ENCODE measurements around the gene TM9SF4.

Gene TM9SF4

DNA sequence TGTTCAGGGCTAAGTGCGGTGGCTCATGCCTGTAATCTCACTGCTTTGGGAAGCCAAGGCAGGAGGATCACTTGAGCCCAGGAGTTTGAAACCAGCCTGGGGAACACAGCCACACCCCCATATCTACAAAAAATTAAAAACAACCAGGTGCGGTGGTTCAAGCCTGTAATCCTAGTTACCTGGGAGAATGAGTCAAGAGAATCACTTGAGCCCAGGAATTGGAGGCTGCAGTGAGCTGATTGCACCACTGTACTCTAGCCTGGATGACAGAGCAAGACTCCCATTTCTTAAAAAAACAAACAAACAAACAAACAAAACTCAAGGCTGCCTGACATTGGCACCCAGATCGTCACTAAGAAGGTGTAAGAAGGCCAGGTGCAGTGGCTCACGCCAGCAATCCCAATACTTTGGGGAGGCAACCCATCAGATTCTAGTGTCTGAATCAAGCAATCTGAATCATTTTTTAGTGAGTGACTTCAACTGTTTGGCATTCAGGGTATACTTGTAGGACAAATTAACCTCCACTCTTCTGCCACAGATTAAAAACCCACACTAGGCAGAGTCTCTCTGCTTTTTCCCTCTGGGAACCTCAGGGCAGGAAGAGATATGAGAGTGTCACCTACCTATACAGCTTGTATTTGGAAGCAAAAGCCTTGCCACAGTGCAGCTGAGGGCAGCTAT is 91.9 kb downstream of the TM9SF4 start:
- H3K27me3 Mint-ChIP-seq = no peaks in the 10 kb centered on the region
- H3K27ac Mint-ChIP-seq = no peak overlapping the region
- no peak overlapping the region for H3K4me3 Mint-ChIP-seq
- H3K4me1 Mint-ChIP-seq (ENCODE audit: low read depth) = peaks cover 87% of the 10 kb centered on the region
- no peaks in the 10 kb centered on the region for H3K9me3 Mint-ChIP-seq
- intact Hi-C loops (cut with micrococcal nuclease) = no loop called here
- peaks cover 65% of the 10 kb centered on the region for H3K36me3 Mint-ChIP-seq (ENCODE audit: low read depth)

DNA sequence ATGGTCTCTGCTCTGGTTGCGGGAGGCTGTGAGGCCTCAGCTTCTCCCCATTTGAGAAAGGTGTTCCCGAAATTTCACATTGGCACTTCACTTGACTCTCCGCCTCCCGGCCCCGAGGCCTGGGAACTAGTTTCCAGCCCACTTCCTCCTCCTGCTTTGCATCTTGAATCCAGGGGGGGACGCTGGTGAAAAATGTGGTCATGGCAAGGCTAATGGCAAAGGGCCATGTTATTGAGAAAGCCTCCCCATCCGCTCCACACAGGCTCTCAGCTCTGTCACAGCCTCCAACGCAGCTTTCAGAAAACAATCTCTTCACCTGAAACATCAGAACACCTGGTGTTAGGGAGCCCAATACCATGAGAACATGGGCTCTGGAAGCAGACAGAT is 92.5 kb downstream of the TM9SF4 start:
- Mint-ChIP-seq H3K36me3 (ENCODE audit: low read depth) (peaks cover 63% of the 10 kb centered on the region), H3K4me1 (ENCODE audit: low read depth) (peaks cover 92% of the 10 kb centered on the region), H3K27me3 (no peaks in the 10 kb centered on the region), H3K27ac (no peak overlapping the region), H3K4me3 (no peak overlapping the region), H3K9me3 (no peaks in the 10 kb centered on the region)
- intact Hi-C loops (cut with micrococcal nuclease) = no loop called here

DNA sequence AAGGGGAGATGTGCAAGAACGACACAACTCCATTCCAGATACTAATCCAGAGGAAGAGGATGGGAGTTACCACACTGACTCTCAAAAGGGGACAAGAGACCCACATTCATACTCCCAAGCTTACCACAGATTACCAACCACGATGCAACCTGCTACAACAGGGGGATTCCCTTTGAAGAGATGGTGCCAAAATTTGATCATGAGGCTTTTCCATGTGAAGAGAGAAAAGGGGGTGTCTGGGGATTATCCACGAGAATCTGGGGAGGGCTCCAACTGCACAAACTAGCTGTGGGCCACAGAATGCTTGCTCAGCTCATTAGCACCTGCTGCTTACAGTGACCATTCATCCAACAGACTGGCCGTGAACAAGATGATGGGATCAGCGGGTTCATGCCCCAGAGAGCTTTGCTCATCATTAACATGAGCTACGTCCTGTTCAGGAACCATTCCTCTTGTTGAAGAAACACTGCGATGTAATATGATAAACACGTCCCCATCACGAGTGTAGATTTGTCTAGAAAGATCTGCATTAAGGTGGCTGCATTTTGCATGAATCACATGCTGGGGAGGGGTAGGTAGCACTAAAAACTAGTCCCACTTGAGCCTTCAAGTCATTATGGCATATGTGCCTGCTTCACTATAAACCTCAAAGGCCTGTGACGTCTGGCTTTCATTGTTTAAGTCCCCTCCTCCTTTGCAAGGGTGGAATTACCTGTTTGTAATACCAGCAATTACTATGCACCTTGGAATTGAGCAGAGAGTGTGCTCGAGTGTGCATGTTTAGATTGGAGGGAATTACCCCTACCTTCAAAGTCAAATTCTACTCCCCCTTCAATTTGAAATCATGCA is 94.1 kb downstream of the TM9SF4 start:
- no peaks in the 10 kb centered on the region for H3K27me3 Mint-ChIP-seq
- H3K27ac Mint-ChIP-seq = peak overlapping the region; percentile 31
- intact Hi-C loops (cut with micrococcal nuclease) = no loop called here
- peaks cover 84% of the 10 kb centered on the region for H3K4me1 Mint-ChIP-seq (ENCODE audit: low read depth)
- peaks cover 55% of the 10 kb centered on the region for H3K36me3 Mint-ChIP-seq (ENCODE audit: low read depth)
- no peaks in the 10 kb centered on the region for H3K9me3 Mint-ChIP-seq
- H3K4me3 Mint-ChIP-seq = no peak overlapping the region

DNA sequence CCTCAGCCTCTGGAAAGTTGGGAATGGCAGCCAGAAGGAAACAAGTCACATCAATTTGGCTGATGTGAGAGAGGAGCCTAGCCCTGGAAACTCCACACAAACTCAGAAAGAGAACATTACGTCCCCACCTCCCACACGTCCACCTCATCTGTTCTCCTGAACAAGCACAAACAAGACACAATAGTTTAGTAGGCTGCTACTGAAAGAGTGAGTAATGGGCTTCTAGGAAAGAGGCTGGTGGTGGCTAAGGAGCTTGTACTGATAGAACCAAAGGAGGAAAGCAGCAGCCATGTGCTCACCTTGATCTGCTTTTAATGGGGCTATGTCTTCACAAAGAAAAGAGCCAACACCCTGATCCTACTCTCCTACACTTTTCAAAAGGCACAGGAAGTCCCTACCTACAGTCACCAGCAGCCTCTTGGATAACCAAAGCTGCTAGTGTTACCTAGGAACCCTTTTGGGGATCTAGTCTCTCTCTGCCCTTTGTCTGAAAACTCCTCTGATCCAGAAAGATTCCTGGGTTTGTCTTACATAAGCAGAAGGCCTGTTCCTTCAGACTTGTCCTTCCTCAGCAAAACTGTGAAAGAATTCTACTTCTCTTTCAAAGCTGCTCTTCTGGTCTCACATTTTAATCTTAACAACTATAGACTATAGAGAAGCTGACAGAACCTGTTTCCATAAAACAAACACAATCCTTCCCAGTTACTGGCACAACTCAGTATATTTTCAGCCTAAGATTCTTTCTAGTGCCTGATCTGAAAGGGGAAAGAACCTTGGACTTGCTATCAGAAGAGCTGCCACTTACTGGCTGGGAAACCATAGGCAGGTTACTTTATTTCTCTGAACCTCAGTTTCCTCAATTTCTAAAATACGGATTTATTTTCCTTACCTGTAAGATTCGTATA is 94.9 kb downstream of the TM9SF4 start:
- H3K36me3 Mint-ChIP-seq (ENCODE audit: low read depth) = peaks cover 51% of the 10 kb centered on the region
- no peaks in the 10 kb centered on the region for H3K9me3 Mint-ChIP-seq
- intact Hi-C loops (cut with micrococcal nuclease) = no loop called here

DNA sequence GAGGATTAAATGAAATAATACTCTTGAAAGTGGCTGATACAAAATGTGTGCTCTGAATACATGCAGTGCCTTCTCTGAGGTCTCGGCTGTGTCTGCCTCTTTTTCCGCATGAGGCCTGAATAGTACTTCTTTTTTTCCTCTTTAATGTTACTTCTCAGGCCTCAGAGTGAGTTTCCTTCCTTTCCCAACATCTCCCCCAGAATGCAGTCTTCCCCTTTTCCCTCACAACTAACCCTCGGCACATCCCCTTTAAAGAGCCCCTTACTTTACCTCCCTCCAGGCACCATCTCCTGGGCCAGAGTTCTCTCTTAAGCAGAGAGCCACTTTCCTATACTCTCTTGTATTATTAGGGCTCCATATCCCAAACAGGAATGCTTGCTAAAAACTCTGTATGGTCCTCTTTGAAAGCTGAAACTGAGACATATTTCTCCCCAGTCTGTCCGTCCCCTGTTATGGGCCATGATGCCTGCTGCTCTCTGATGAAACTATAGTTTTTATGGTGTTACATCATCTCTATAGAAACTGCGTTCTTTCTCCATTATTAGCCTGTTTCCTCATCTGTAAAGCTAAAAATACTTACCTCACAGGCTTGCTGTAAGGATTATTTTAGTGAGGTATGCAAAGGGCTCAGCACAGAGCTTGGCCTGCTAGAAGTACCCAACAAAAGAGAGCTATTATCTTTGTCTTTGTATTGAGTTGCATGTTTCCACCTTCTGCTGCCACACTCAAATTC is 95.8 kb downstream of the TM9SF4 start:
- H3K36me3 Mint-ChIP-seq (ENCODE audit: low read depth) = peaks cover 51% of the 10 kb centered on the region
- peak overlapping the region; percentile 39 for H3K4me3 Mint-ChIP-seq
- no peaks in the 10 kb centered on the region for H3K27me3 Mint-ChIP-seq
- H3K4me1 Mint-ChIP-seq (ENCODE audit: low read depth) = peaks cover 84% of the 10 kb centered on the region
- H3K27ac Mint-ChIP-seq = peak overlapping the region; percentile 85
- intact Hi-C loops (cut with micrococcal nuclease) = no loop called here
- H3K9me3 Mint-ChIP-seq = no peaks in the 10 kb centered on the region

More for the DNA sequence above, 94.9 kb downstream of the TM9SF4 start:
- Mint-ChIP-seq H3K27ac (peak overlapping the region; percentile 65), H3K27me3 (no peaks in the 10 kb centered on the region), H3K4me1 (ENCODE audit: low read depth) (peaks cover 84% of the 10 kb centered on the region), H3K4me3 (no peak overlapping the region)

DNA sequence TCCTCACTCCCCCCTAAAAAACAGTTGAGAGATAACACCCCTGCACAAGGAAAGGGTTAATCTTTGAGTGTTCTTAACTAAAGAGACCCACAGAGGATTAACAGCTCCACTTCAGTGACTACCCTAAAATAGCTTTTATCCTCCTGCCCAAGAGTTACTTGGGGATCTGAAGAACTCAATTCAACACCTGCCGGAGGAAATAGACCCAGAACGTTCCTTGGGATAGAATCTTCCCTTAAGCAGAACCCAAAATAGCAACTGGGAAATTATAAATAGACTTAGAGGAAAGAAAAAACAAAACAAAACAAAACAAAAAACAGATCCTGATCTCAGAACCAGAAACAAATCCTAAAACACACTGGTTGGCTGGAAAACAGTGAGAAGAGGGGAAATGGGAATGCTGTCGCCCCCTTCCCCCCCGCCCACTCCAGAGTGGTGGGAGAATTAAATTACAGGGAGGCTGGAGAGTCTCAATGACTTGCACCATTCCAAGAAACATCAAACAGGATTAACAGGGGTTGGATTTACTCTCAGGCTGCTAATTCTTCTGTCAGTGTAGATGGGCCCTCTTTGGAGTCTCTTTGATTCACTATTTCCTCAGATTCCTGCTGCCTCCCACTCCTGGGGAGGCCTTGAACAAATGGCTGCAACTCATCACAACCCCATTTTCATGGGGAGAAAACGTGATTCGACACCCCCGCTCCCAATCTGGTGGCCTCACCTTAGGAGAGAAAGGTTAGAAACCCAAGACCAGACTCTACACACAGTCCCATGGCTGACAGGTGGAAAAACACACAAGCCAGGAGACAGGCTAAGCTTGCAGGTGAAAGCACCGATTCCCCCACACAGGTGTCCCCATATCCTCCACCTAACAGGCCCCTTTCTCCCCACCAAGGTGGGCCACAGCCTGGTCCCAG is 96.6 kb downstream of the TM9SF4 start:
- peaks cover 51% of the 10 kb centered on the region for H3K36me3 Mint-ChIP-seq (ENCODE audit: low read depth)
- H3K4me3 Mint-ChIP-seq = peak overlapping the region; percentile 89
- no peaks in the 10 kb centered on the region for H3K9me3 Mint-ChIP-seq
- H3K27me3 Mint-ChIP-seq = no peaks in the 10 kb centered on the region
- peaks cover 77% of the 10 kb centered on the region for H3K4me1 Mint-ChIP-seq (ENCODE audit: low read depth)
- peak overlapping the region; percentile 85 for H3K27ac Mint-ChIP-seq
- intact Hi-C loops (cut with micrococcal nuclease) = loop anchor here (2.0 kb wide), 2 partner anchors 51 to 153 kb away; partner anchors contain the start of gene ASXL1

DNA sequence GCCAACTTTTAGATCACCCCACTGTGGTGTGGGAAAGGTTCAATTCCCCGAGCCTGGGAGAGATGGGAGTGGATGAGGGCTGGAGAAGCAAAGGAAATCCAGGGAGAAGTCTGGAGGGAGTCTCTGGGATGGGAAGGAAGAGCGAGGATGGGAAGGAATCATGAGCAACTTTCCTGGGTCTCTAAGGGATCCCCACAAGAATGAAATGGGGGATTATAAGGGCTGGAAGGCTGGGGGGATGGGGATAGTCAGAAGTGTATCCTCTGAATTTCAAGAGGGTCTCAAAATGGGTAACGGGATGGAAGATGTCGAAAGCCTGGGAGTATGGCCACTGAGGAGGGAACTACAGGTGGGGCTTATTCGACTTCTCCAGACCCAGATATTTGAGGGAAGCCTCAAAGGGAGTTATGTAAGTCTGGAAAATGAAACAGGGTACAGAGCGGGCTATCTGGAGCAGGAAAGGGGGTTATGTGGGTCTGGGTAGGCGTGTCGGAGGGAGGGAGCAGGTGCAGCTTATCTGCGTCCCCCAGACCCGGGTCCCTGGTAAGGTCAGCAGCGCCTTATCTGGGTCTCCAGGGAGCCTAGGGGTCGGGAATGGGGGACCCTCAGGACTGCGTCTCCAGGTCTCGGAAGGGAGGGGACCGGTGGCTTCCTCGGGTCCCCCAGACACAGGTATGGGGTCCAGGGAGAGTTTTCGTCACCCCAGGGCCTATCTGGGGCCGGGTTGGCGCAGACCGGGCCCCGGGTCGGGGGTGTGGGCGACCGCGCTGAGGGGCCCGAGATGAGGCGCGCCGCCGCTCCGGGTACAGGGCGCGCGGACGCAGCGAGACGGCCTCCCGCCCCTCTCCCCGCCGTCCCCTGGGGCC is 97.5 kb downstream of the TM9SF4 start:
- Mint-ChIP-seq H3K4me1 (ENCODE audit: low read depth) (peaks cover 76% of the 10 kb centered on the region), H3K36me3 (ENCODE audit: low read depth) (peaks cover 51% of the 10 kb centered on the region), H3K27ac (peak overlapping the region; percentile 85), H3K27me3 (no peaks in the 10 kb centered on the region), H3K9me3 (no peaks in the 10 kb centered on the region), H3K4me3 (peak overlapping the region; percentile 89)
- intact Hi-C loops (cut with micrococcal nuclease) = loop anchor here (1.0 to 2.0 kb wide), 3 partner anchors 52 to 152 kb away; partner anchors contain the start of genes ASXL1 and TM9SF4

DNA sequence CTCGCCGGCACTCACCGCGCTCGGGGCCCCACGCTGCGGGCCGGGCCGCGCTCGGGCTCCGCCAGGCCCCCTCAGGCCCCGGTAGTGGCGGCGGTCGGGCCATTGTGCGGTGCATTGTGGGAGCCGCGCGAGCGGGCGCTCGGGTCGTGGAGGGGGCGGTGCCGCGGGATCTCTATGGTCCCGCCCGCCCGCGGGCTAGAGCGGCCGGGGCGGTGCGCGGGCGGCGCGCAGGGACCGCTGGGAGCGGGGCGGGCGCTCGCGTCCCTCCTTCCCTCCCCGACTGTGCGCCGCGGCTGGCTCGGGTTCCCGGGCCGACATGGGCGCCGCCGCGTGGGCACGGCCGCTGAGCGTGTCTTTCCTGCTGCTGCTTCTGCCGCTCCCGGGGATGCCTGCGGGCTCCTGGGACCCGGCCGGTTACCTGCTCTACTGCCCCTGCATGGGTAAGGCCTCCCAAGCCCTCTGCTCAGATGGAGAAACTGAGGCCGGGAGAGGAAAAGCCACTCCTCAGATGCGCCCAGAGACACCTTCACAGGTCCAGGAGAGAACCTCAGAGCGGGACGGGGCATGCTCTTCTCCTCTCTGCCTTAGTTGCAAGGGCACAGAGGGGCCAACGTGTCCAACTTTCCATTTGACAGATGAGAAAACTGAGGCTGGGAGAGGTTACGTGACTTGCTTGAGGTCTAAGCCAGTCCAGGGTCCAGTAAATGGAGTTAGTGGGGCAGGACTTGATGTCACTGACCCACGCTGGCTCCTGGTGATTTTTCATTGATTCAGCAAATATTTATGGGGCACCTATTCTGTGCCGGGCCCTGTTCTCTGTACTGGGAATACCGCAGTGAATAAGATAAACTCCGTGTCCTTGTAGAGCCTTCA is 98.3 kb downstream of the TM9SF4 start, which contains the start of the genes PLAGL2 and POFUT1:
PLAGL2 (minus strand) TSS at position 118 of the 873 bp plus-strand sequence. CDS start 5,565 bp downstream, outside the sequence.
POFUT1 (plus strand) TSS at position 255 of the 873 bp plus-strand sequence; CDS start at position 317, 62 bp downstream.
- intact Hi-C loops (cut with micrococcal nuclease) = loop anchor here (1.0 to 2.0 kb wide), 3 partner anchors 53 to 151 kb away; partner anchors contain the start of genes ASXL1 and TM9SF4
- H3K4me3 Mint-ChIP-seq = peak within 1 kb of the TSS; percentile 89
- H3K27me3 Mint-ChIP-seq = no peaks in the 10 kb centered on the region
- no peaks in the 10 kb centered on the region for H3K9me3 Mint-ChIP-seq
- H3K27ac Mint-ChIP-seq = peak within 1 kb of the TSS; percentile 85
- peaks cover 67% of the 10 kb centered on the region for H3K4me1 Mint-ChIP-seq (ENCODE audit: low read depth)
- H3K36me3 Mint-ChIP-seq (ENCODE audit: low read depth) = peaks cover 57% of the 10 kb centered on the region

DNA sequence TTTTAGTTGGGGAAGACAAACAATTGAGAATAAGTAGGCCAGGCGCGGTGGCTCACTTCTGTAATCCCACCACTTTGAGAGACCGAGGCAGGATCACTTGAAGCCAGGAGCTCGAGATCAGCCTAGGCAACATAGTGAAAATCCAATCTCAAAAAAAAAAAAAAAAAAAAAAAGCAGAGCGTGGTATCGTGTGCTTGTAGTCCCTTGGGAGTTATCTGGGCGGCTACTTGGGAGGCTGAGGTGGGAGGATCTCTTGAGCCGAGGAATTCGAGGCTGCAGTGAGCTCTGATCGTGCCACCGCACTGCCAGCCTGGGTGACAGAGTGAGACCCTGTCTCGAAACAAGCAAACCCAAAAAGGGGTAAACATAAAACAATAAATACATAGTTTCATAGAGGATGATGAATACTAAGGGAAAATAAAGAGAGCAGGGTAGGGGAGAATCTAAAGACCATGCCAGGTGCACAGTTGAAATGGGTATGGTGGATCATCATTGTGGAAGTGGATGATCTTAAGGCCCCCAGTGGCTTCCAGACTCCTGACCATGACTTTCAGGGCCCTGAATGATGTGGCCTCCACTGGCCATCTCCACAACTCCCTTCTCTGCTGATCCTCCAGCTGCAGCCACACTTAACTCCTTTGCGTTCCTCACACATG is 99.1 kb downstream of the TM9SF4 start:
- peak overlapping the region; percentile 89 for H3K4me3 Mint-ChIP-seq
- peaks cover 59% of the 10 kb centered on the region for H3K4me1 Mint-ChIP-seq (ENCODE audit: low read depth)
- peaks cover 57% of the 10 kb centered on the region for H3K36me3 Mint-ChIP-seq (ENCODE audit: low read depth)

DNA sequence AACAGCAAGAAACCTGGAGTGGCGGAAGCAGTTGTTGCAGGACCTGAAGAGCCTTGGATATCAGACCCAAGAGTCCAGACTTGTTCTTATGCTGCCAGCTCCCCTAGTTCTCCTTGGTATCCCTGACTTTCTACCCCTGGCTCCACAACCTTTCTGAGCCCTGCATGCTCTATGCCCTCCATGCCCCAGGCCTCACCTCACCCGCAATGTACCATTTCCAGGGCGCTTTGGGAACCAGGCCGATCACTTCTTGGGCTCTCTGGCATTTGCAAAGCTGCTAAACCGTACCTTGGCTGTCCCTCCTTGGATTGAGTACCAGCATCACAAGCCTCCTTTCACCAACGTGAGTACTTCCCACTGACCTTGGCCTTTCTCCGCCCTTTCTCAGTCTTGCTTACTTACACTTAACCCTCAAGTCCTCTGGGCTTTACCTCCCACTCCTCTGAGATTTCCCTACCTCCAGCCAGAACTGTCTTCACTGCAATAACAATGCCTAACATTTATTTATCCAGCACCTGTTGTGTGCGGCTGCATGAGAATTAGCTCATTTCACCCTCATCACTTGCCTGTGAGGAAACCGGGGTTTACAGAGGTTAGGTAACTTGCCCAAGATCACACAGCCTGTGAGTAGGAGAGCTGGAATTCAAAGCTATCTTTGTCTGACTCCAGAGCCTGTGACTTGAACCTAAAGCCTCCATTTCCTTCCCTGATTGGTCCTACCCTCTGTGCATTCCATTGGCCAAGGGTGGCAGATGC is 100.5 kb downstream of the TM9SF4 start:
- peak overlapping the region; percentile 11 for H3K27ac Mint-ChIP-seq
- H3K36me3 Mint-ChIP-seq (ENCODE audit: low read depth) = peaks cover 60% of the 10 kb centered on the region
- H3K4me3 Mint-ChIP-seq = no peak overlapping the region
- H3K27me3 Mint-ChIP-seq = no peaks in the 10 kb centered on the region
- peaks cover 45% of the 10 kb centered on the region for H3K4me1 Mint-ChIP-seq (ENCODE audit: low read depth)
- intact Hi-C loops (cut with micrococcal nuclease) = no loop called here
- H3K9me3 Mint-ChIP-seq = no peaks in the 10 kb centered on the region

More for the DNA sequence above, 99.1 kb downstream of the TM9SF4 start:
- no peaks in the 10 kb centered on the region for H3K27me3 Mint-ChIP-seq
- intact Hi-C loops (cut with micrococcal nuclease) = no loop called here
- no peaks in the 10 kb centered on the region for H3K9me3 Mint-ChIP-seq
- peak overlapping the region; percentile 85 for H3K27ac Mint-ChIP-seq
